Progenitor cell of endocrine pancreas (in vitro differentiated cells): Measurements from ENCODE around the gene MRPS18A. TPM values are rescaled to one million over a fixed set of nuclear protein-coding genes. Genes with fewer than 3 reads are reported as not detected.

Experiments
- DNase-seq: peaks from one replicate; pipeline ENCODE4 v3.0.0; 2021; ENCODE audit warnings: low spot score; ENCODE audit not compliant: unreplicated experiment
- H3K27ac Mint-ChIP-seq: 2 replicates; pipeline ENCODE4 v1.8.0; 2021; ENCODE audit warnings: mild to moderate bottlenecking, moderate library complexity, mixed read lengths
- H3K27me3 Mint-ChIP-seq: 2 replicates; pipeline ENCODE4 v1.8.0; 2021; ENCODE audit warnings: mixed read lengths
- H3K36me3 Mint-ChIP-seq: 2 replicates; pipeline ENCODE4 v1.8.0; 2022; ENCODE audit warnings: mixed read lengths; ENCODE audit not compliant: insufficient read depth
- H3K4me1 Mint-ChIP-seq: 2 replicates; pipeline ENCODE4 v1.8.0; 2021; ENCODE audit warnings: low read depth, mixed read lengths
- H3K4me3 Mint-ChIP-seq: 2 replicates; pipeline ENCODE4 v1.8.0; 2021; ENCODE audit warnings: low read depth, mild to moderate bottlenecking, moderate library complexity, mixed read lengths
- H3K9me3 Mint-ChIP-seq: 2 replicates; pipeline ENCODE4 v1.8.0; 2021; ENCODE audit warnings: low read depth, mixed read lengths
- total RNA-seq: library from RNA; stranded (reverse); gene quantifications from 2 replicates; pipeline ENCODE4 v1.2.1, GENCODE V29; 2021
- TF ChIP-seq, protein P1 (sequence below): fragments of 200-600 bp; sonication (generic); IDR thresholded peaks from one replicate; pipeline ENCODE4 v1.5.0; 2021; ENCODE audit warnings: antibody characterized with exemption, mild to moderate bottlenecking; ENCODE audit not compliant: unreplicated experiment

The MRPS18A gene
- total RNA-seq, 1 donor from 2014 or later = 41.9 TPM

DNA sequence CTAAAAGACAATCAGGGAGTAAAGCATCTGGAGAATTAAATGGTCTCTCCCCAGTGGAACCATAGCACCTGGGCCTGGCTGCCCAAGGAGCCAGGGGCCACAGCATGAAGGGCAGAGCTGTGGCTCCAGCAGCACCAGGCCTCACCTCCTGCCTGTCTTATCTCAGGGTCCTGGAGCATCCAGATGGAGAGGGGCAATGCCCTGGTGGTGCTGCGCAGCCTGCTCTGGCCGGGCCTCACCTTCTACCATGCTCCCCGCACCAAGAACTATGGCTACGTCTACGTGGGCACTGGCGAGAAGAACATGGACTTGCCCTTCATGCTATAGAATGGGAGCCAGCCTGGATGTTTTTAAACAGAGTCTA lies 17.0 kb downstream of the MRPS18A start:
- TF ChIP-seq, protein P1, sequence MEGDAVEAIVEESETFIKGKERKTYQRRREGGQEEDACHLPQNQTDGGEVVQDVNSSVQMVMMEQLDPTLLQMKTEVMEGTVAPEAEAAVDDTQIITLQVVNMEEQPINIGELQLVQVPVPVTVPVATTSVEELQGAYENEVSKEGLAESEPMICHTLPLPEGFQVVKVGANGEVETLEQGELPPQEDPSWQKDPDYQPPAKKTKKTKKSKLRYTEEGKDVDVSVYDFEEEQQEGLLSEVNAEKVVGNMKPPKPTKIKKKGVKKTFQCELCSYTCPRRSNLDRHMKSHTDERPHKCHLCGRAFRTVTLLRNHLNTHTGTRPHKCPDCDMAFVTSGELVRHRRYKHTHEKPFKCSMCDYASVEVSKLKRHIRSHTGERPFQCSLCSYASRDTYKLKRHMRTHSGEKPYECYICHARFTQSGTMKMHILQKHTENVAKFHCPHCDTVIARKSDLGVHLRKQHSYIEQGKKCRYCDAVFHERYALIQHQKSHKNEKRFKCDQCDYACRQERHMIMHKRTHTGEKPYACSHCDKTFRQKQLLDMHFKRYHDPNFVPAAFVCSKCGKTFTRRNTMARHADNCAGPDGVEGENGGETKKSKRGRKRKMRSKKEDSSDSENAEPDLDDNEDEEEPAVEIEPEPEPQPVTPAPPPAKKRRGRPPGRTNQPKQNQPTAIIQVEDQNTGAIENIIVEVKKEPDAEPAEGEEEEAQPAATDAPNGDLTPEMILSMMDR = no peak
- Mint-ChIP-seq H3K4me3 (no peak overlapping the region), H3K36me3 (peaks cover 3% of the 10 kb centered on the region), H3K4me1 (peaks cover 12% of the 10 kb centered on the region), H3K27me3 (peaks cover 3% of the 10 kb centered on the region), H3K27ac (no peak overlapping the region), H3K9me3 (no peaks in the 10 kb centered on the region)
- DNase-seq = no peak

GRCh38 chr6:43669922-43670622 lies 17.5 kb downstream of the MRPS18A start:
- H3K4me3 Mint-ChIP-seq = no peak overlapping the region
- DNase-seq = no peak

DNA sequence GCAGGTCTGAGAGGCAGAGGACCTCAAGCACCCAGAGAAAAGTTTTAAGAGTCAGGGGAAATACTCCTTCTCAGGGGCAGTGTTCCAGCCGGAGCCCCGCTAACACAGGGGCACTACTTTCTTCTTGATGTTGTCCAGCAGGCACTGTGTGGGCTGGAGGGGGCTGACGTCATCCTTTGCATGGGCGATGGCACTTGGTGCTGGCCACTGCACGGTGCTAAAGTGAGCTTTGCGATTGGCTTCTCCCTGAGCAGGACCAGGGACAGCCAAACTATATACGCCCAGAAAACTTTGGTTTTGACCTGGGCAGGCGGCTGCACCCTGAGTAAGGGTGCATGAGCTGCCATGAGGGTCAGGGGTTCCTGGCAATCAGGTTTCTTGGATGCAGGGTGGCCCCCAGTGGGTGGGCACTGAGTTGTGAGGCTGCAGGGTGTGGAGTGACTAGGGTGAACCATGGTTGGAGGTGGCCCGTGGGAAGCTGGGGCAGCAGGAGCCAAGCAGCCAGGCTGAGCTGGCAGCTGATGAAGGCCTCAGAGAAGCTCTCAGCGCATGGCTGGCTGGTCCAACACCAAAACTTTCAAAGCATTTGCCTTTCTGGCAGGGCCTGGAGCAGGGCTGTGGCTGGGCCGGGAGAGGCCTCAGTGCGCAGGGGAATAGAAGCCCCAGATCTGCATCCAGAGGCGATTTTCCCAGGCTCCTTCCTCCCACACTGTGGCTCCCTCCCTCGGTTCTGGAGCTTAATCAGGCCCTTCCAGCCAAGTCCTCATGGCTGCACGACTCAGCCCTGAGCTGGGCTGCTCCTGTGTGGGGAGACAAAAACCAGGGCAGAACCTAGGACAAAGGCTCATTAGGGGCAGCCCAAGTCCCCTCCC lies 18.3 kb downstream of the MRPS18A start:
- peak overlapping the region; percentile 45 for H3K27ac Mint-ChIP-seq
- H3K9me3 Mint-ChIP-seq = no peaks in the 10 kb centered on the region
- H3K4me3 Mint-ChIP-seq = no peak overlapping the region
- H3K4me1 Mint-ChIP-seq = peaks cover 12% of the 10 kb centered on the region
- H3K27me3 Mint-ChIP-seq = peaks cover 5% of the 10 kb centered on the region
- DNase-seq = no peak
- H3K36me3 Mint-ChIP-seq = peaks cover under 1% of the 10 kb centered on the region
- TF ChIP-seq, protein P1 = no peak

More at GRCh38 chr6:43669922-43670622, 17.5 kb downstream of the MRPS18A start:
- H3K36me3 Mint-ChIP-seq = peaks cover 2% of the 10 kb centered on the region
- no peaks in the 10 kb centered on the region for H3K9me3 Mint-ChIP-seq
- H3K27ac Mint-ChIP-seq = no peak overlapping the region
- TF ChIP-seq, protein P1 = no peak
- peaks cover 12% of the 10 kb centered on the region for H3K4me1 Mint-ChIP-seq
- peaks cover 3% of the 10 kb centered on the region for H3K27me3 Mint-ChIP-seq

- Mint-ChIP-seq H3K27ac (peak overlapping the region; percentile 69), H3K4me3 (peak overlapping the region; percentile 7), H3K4me1 (peaks cover 12% of the 10 kb centered on the region), H3K27me3 (peaks cover 7% of the 10 kb centered on the region), H3K9me3 (no peaks in the 10 kb centered on the region), H3K36me3 (no peaks in the 10 kb centered on the region)
- TF ChIP-seq, protein P1 = peak; percentile 59
- DNase-seq = peak; percentile 44
Measured at GRCh38 chr6:43668151-43669028, 19.2 kb downstream of the MRPS18A start.
